IPS-20b (cell line): Measurements from ENCODE around the gene ANKRD60.

Source experiments
- H3K27ac ChIP-seq: one replicate; pipeline ENCODE4 v1.5.1; 2013; ENCODE audit warnings: low read length
- H3K27me3 ChIP-seq: 2 replicates; pipeline ENCODE4 v1.6.1; 2013; ENCODE audit warnings: mild to moderate bottlenecking, low read length, inconsistent platforms; ENCODE audit not compliant: insufficient read depth
- H3K36me3 ChIP-seq: 2 replicates; pipeline ENCODE4 v1.6.1; 2013; ENCODE audit warnings: low read depth, mild to moderate bottlenecking, inconsistent platforms, low read length, moderate library complexity; ENCODE audit not compliant: insufficient read depth
- H3K4me1 ChIP-seq: 2 replicates; pipeline ENCODE4 v1.6.1; 2013; ENCODE audit warnings: mild to moderate bottlenecking, control low read depth, inconsistent platforms, low read length, moderate library complexity; ENCODE audit not compliant: insufficient read depth
- H3K4me3 ChIP-seq: 2 replicates; pipeline ENCODE4 v1.5.1; 2013; ENCODE audit warnings: mild to moderate bottlenecking, low read length, inconsistent platforms
- H3K9ac ChIP-seq: 2 replicates; pipeline ENCODE4 v1.6.1; 2013; ENCODE audit warnings: low read depth, mild to moderate bottlenecking, inconsistent platforms, low read length, moderate library complexity
- H3K9me3 ChIP-seq: 2 replicates; pipeline ENCODE4 v1.6.1; 2013; ENCODE audit warnings: mild to moderate bottlenecking, low read depth, low read length, inconsistent platforms; ENCODE audit not compliant: insufficient read depth

Gene ANKRD60

GRCh38 chr20:58167759-58168158 lies 60.7 kb downstream of the ANKRD60 start:
- no peaks in the 10 kb centered on the region for H3K36me3 ChIP-seq
- H3K4me1 ChIP-seq = no peaks in the 10 kb centered on the region
- no peak overlapping the region for H3K9ac ChIP-seq
- no peaks in the 10 kb centered on the region for H3K9me3 ChIP-seq
- no peak overlapping the region for H3K27ac ChIP-seq
- no peak overlapping the region for H3K4me3 ChIP-seq
- H3K27me3 ChIP-seq = no peaks in the 10 kb centered on the region
